ENCODE data around the gene CCDC97.

The CCDC97 gene

GRCh38 chr19:41310033-41310831 is at the start of gene CCDC97:
CCDC97 (plus strand) TSS chr19:41310172; CDS start chr19:41310311, 139 bp downstream.
- DNase-seq (ENCODE audit: low read depth in 2 of 2) = peak; percentile 92
- H3K4me3 ChIP-seq (replicated peaks in 1 of 2; ENCODE audit: low read depth in 2 of 2, low read length in 2 of 2) = peak within 1 kb of the TSS; percentile 63 to 80
- TF ChIP-seq CTCF (IDR thresholded peaks at IDR 0.05; ENCODE audit: low read depth, low read length) = no peak

GRCh38 chr19:41261474-41262190 is 48.3 kb upstream of the CCDC97 start:
- TF ChIP-seq CTCF (IDR thresholded peaks at IDR 0.05; ENCODE audit: low read depth, low read length) = no peak

GRCh38 chr19:41263042-41263849 is 46.7 kb upstream of the CCDC97 start:
- DNase-seq (ENCODE audit: low read depth in 2 of 2) = peak; percentile 81 to 85
- H3K4me3 ChIP-seq (replicated peaks in 1 of 2; ENCODE audit: low read depth in 2 of 2, low read length in 2 of 2) = peak overlapping the region; percentile 72 to 73

More at GRCh38 chr19:41261474-41262190, 48.3 kb upstream of the CCDC97 start:
- DNase-seq (ENCODE audit: low read depth in 2 of 2) = no peak
- H3K4me3 ChIP-seq (replicated peaks in 1 of 2; ENCODE audit: low read depth in 2 of 2, low read length in 2 of 2) = peak overlapping the region; percentile 41 to 72

GRCh38 chr19:41263850-41264580 is 46.0 kb upstream of the CCDC97 start, which contains the start of gene HNRNPUL1:
HNRNPUL1 (plus strand) TSS chr19:41264372; CDS start chr19:41264504, 132 bp downstream.
- peak within 1 kb of the TSS; percentile 72 to 86 for H3K4me3 ChIP-seq (replicated peaks in 1 of 2; ENCODE audit: low read depth in 2 of 2, low read length in 2 of 2)
- DNase-seq (ENCODE audit: low read depth in 2 of 2) = peak; percentile 100
- TF ChIP-seq CTCF (IDR thresholded peaks at IDR 0.05; ENCODE audit: low read depth, low read length) = no peak

More at GRCh38 chr19:41263042-41263849, 46.7 kb upstream of the CCDC97 start:
- no peak for TF ChIP-seq CTCF (IDR thresholded peaks at IDR 0.05; ENCODE audit: low read depth, low read length)

GRCh38 chr19:41264581-41265394 is 45.2 kb upstream of the CCDC97 start:
- no peak for TF ChIP-seq CTCF (IDR thresholded peaks at IDR 0.05; ENCODE audit: low read depth, low read length)
- peak; percentile 47 to 50 for DNase-seq (ENCODE audit: low read depth in 2 of 2)
- H3K4me3 ChIP-seq (replicated peaks in 1 of 2; ENCODE audit: low read depth in 2 of 2, low read length in 2 of 2) = peak overlapping the region; percentile 72 to 86
